SU-DHL-6 (cell line): ENCODE measurements around the gene MEI4.

Experiments
- CTCF ChIP-seq: fragments of 200-600 bp; sonication (generic); IDR thresholded peaks from one replicate; pipeline ENCODE4 v1.5.1; 2017; ENCODE audit warnings: antibody characterized with exemption, mild to moderate bottlenecking, low read length, moderate library complexity; ENCODE audit not compliant: insufficient read depth, poor library complexity, severe bottlenecking
- EZH2phosphoT487 ChIP-seq: fragments of 200-600 bp; sonication (generic), shearing (Covaris generic); conservative IDR thresholded peaks from 2 replicates; pipeline ENCODE4 v1.6.1; 2018; ENCODE audit warnings: mild to moderate bottlenecking, antibody characterized with exemption, low read length, moderate library complexity, mixed read lengths

GRCh38 chr6:77815531-77815930 is 162.7 kb downstream of the MEI4 start:
- no peak for TF ChIP-seq CTCF
- no peak for TF ChIP-seq EZH2phosphoT487
